Trophoblast cell (in vitro differentiated cells and primary cell): ENCODE measurements around the gene SELPLG.

ENCODE experiments used
- DNase-seq, 2 donors: peaks; one replicate each; pipeline ENCODE4 v3.0.0-alpha.2; 2016
- H2AFZ ChIP-seq: 2 replicates; pipeline ENCODE4 v1.6.1; 2013; ENCODE audit warnings: low read length, moderate library complexity, mild to moderate bottlenecking; ENCODE audit not compliant: insufficient read depth, poor library complexity
- H2AK5ac ChIP-seq: 2 replicates; pipeline ENCODE4 v1.6.1; 2013; ENCODE audit warnings: mild to moderate bottlenecking, low read length
- H2BK120ac ChIP-seq: 2 replicates; pipeline ENCODE4 v1.6.1; 2013; ENCODE audit warnings: low read length, mild to moderate bottlenecking, moderate library complexity; ENCODE audit not compliant: insufficient read depth, poor library complexity
- H2BK12ac ChIP-seq: 2 replicates; pipeline ENCODE4 v1.6.1; 2013; ENCODE audit warnings: mild to moderate bottlenecking, low read length, moderate library complexity
- H2BK5ac ChIP-seq: 2 replicates; pipeline ENCODE4 v1.6.1; 2013; ENCODE audit warnings: low read length, low read depth, moderate library complexity, mild to moderate bottlenecking; ENCODE audit not compliant: poor library complexity
- H3K14ac ChIP-seq: 2 replicates; pipeline ENCODE4 v1.6.1; 2013; ENCODE audit warnings: mild to moderate bottlenecking, low read length
- H3K18ac ChIP-seq: 2 replicates; pipeline ENCODE4 v1.6.1; 2013; ENCODE audit warnings: mild to moderate bottlenecking, low read length
- H3K23ac ChIP-seq: 2 replicates; pipeline ENCODE4 v1.6.1; 2013; ENCODE audit warnings: low read length
- H3K27ac ChIP-seq: 2 replicates; pipeline ENCODE4 v1.5.1; 2013; ENCODE audit warnings: low read depth, mild to moderate bottlenecking, inconsistent platforms, low read length, moderate library complexity
- H3K27me3 ChIP-seq: 2 replicates; pipeline ENCODE4 v1.6.1; 2013; ENCODE audit warnings: inconsistent platforms, mild to moderate bottlenecking, low read length, moderate library complexity; ENCODE audit not compliant: insufficient read depth
- H3K36me3 ChIP-seq, 2 experiments: 1 replicate in 1 of 2; 2 replicates in 1 of 2; pipeline ENCODE4 v1.6.1; 2013; ENCODE audit warnings: low read length in 2 of 2, mild to moderate bottlenecking in 2 of 2, moderate library complexity in 1 of 2; ENCODE audit not compliant: insufficient read depth in 2 of 2, control insufficient read depth in 1 of 2
- H3K4ac ChIP-seq: 2 replicates; pipeline ENCODE4 v1.6.1; 2013; ENCODE audit warnings: low read depth, mild to moderate bottlenecking, low read length, moderate library complexity
- H3K4me1 ChIP-seq, 2 experiments: 1 replicate in 1 of 2; 2 replicates in 1 of 2; pipeline ENCODE4 v1.6.1; 2013; ENCODE audit warnings: low read length in 2 of 2, mild to moderate bottlenecking in 2 of 2, moderate library complexity in 1 of 2; ENCODE audit not compliant: insufficient read depth in 2 of 2, control insufficient read depth in 1 of 2
- H3K4me2 ChIP-seq: 2 replicates; pipeline ENCODE4 v1.6.1; 2013; ENCODE audit warnings: inconsistent platforms, mild to moderate bottlenecking, low read length, moderate library complexity
- H3K4me3 ChIP-seq: 2 replicates; pipeline ENCODE4 v1.5.1; 2013; ENCODE audit warnings: mild to moderate bottlenecking, low read depth, low read length, inconsistent platforms
- H3K79me1 ChIP-seq: one replicate; pipeline ENCODE4 v1.6.1; 2013; ENCODE audit warnings: low read length
- H3K79me2 ChIP-seq: 2 replicates; pipeline ENCODE4 v1.6.1; 2013; ENCODE audit warnings: low read length, mild to moderate bottlenecking; ENCODE audit not compliant: control insufficient read depth, insufficient read depth, poor library complexity
- H3K9ac ChIP-seq: 2 replicates; pipeline ENCODE4 v1.6.1; 2013; ENCODE audit warnings: mild to moderate bottlenecking, low read length
- H3K9me3 ChIP-seq: 2 replicates; pipeline ENCODE4 v1.6.1; 2013; ENCODE audit warnings: low read depth, mild to moderate bottlenecking, control low read depth, inconsistent platforms, low read length; ENCODE audit not compliant: insufficient read depth
- H4K12ac ChIP-seq: 2 replicates; pipeline ENCODE4 v1.6.1; 2013; ENCODE audit warnings: low read depth, mild to moderate bottlenecking, low read length, moderate library complexity
- H4K8ac ChIP-seq: 2 replicates; pipeline ENCODE4 v1.6.1; 2013; ENCODE audit warnings: low read depth, mild to moderate bottlenecking, low read length, moderate library complexity
- H4K91ac ChIP-seq: one replicate; pipeline ENCODE4 v1.6.1; 2013; ENCODE audit warnings: low read depth, mild to moderate bottlenecking, low read length, moderate library complexity
- WGBS: extraction: QIAGEN DNeasy Blood & Tissue Kit; methylation state at CpG from one replicate; pipeline ENCODE4 v1.1.7; 2013; ENCODE audit warnings: missing lambda C conversion rate; ENCODE audit not compliant: insufficient read length, insufficient coverage; ENCODE audit errors: extremely low coverage; 5-methylcytosine and 5-hydroxymethylcytosine counted together

Gene SELPLG

GRCh38 chr12:108635997-108636808, 2.5 kb upstream of the SELPLG start:
- H4K12ac ChIP-seq, result no peak overlapping the region
- H3K9me3 ChIP-seq, result no peaks in the 10 kb centered on the region
- H3K4me1 ChIP-seq, result peaks cover 23 to 43% of the 10 kb centered on the region in 2 experiments
- DNase-seq, result no peak
- peaks cover 24% of the 10 kb centered on the region for H3K79me1 ChIP-seq
- H3K79me2 ChIP-seq, result no peaks in the 10 kb centered on the region
- H3K27ac ChIP-seq, result peak overlapping the region; percentile 41
- H3K27me3 ChIP-seq, result no peaks in the 10 kb centered on the region
- peak overlapping the region; percentile 42 for H2BK120ac ChIP-seq
- no peak overlapping the region for H3K14ac ChIP-seq
- no CpG with 5 or more reads among the region's 6 CpGs for WGBS
- no peak overlapping the region for H3K23ac ChIP-seq
- no peak overlapping the region for H3K4me2 ChIP-seq
- no peak overlapping the region for H2AK5ac ChIP-seq
- no peak overlapping the region for H2AFZ ChIP-seq
- no peaks in the 10 kb centered on the region for H3K36me3 ChIP-seq
- no peak overlapping the region for H3K4me3 ChIP-seq
- no peak overlapping the region for H2BK5ac ChIP-seq
- no peak overlapping the region for H3K9ac ChIP-seq
- peak overlapping the region; percentile 54 for H2BK12ac ChIP-seq
- H3K4ac ChIP-seq, result peak overlapping the region; percentile 25
- peak overlapping the region; percentile 47 for H4K8ac ChIP-seq
- peak overlapping the region; percentile 71 for H4K91ac ChIP-seq
- H3K18ac ChIP-seq, result no peak overlapping the region

DNA sequence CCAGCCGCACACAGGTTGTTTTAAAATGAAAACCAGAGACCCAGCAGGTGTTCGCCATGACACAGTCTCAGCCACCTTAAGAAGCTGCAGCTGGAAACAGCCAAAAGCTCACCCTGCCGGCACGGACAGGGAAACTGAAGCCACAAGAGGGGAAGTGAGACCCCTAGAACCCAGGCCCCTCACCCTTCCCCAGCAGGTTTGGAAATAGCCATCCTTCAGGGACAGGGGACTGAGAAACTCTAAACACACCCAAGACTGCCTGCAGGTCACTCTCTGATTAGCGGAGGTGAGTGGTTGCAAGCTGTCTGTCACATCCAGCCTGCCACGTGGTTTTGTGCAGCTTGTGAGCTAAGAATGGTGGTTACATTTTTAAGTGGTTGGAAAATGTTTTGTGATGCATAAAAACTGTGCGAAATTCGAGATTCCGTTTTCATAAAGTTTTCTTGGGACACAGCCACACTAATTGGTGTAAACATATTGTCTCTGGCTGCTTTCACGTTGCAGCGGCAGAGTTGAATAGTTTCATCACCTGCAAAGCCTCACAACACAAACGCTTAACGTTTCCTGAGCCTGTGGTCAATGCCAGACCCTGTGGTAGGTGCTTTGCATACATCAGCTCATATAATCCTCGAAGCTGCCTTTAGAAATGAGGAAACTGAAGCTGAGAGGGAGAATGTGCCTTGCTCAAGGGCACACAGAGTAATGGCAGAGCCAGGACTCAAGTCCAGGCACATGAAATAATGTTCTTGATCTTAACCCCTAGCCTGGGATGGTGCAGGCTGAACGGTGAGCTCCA, 1.7 kb upstream of the SELPLG start:
- H4K12ac ChIP-seq, result no peak overlapping the region
- H3K36me3 ChIP-seq, result no peaks in the 10 kb centered on the region
- no peak overlapping the region for H3K18ac ChIP-seq
- peak overlapping the region; percentile 47 for H4K8ac ChIP-seq
- no CpG with 5 or more reads among the region's 15 CpGs for WGBS
- H3K9ac ChIP-seq, result no peak overlapping the region
- no peak overlapping the region for H3K4ac ChIP-seq
- no peak for DNase-seq
- no peak overlapping the region for H3K14ac ChIP-seq
- H2BK12ac ChIP-seq, result no peak overlapping the region
- H3K27ac ChIP-seq, result peak overlapping the region; percentile 41
- H2BK5ac ChIP-seq, result no peak overlapping the region
- H2AFZ ChIP-seq, result no peak overlapping the region
- no peak overlapping the region for H3K4me2 ChIP-seq
- H3K27me3 ChIP-seq, result no peaks in the 10 kb centered on the region
- peaks cover 28 to 48% of the 10 kb centered on the region in 2 experiments for H3K4me1 ChIP-seq
- H3K9me3 ChIP-seq, result no peaks in the 10 kb centered on the region
- peaks cover 30% of the 10 kb centered on the region for H3K79me1 ChIP-seq
- no peaks in the 10 kb centered on the region for H3K79me2 ChIP-seq
- peak overlapping the region; percentile 20 for H4K91ac ChIP-seq
- no peak overlapping the region for H3K23ac ChIP-seq
- H3K4me3 ChIP-seq, result no peak overlapping the region
- H2AK5ac ChIP-seq, result no peak overlapping the region
- H2BK120ac ChIP-seq, result peak overlapping the region; percentile 42

- Histone ChIP-seq H3K27me3 (no peaks in the 10 kb centered on the region), H3K27ac (no peak overlapping the region), H3K4me1 (peaks cover 35 to 50% of the 10 kb centered on the region in 2 experiments), H3K79me2 (no peaks in the 10 kb centered on the region), H3K4me2 (no peak overlapping the region), H3K4ac (no peak overlapping the region), H2BK120ac (no peak overlapping the region), H3K9me3 (no peaks in the 10 kb centered on the region), H3K14ac (no peak overlapping the region), H3K23ac (no peak overlapping the region), H3K18ac (peak overlapping the region; percentile 2), H2AK5ac (peak overlapping the region; percentile 3), H3K9ac (no peak overlapping the region), H3K79me1 (peaks cover 36% of the 10 kb centered on the region), H4K12ac (no peak overlapping the region), H3K4me3 (no peak overlapping the region), H4K8ac (no peak overlapping the region), H4K91ac (no peak overlapping the region), H2BK12ac (peak overlapping the region; percentile 6), H2BK5ac (no peak overlapping the region), H3K36me3 (no peaks in the 10 kb centered on the region), H2AFZ (no peak overlapping the region)
- no CpG with 5 or more reads among the region's 4 CpGs for WGBS
- no peak for DNase-seq
Observed at GRCh38 chr12:108634341-108634751, 652 bp upstream of the SELPLG start.

GRCh38 chr12:108633081-108633533, 587 bp downstream of the SELPLG start:
- Histone ChIP-seq H3K14ac (no peak overlapping the region), H3K4me3 (no peak overlapping the region), H2BK12ac (no peak overlapping the region), H2BK5ac (no peak overlapping the region), H2BK120ac (no peak overlapping the region), H2AK5ac (no peak overlapping the region), H4K12ac (no peak overlapping the region), H3K4me1 (peaks cover 34 to 48% of the 10 kb centered on the region in 2 experiments), H2AFZ (no peak overlapping the region), H4K91ac (peak overlapping the region; percentile 16), H3K36me3 (no peaks in the 10 kb centered on the region), H3K9me3 (no peaks in the 10 kb centered on the region), H3K9ac (no peak overlapping the region), H3K23ac (no peak overlapping the region), H3K18ac (no peak overlapping the region), H3K27ac (no peak overlapping the region), H3K79me1 (peaks cover 36% of the 10 kb centered on the region), H4K8ac (no peak overlapping the region), H3K4me2 (no peak overlapping the region), H3K4ac (no peak overlapping the region), H3K27me3 (no peaks in the 10 kb centered on the region), H3K79me2 (peaks cover 3% of the 10 kb centered on the region)
- DNase-seq, result no peak
- no CpG with 5 or more reads among the region's 7 CpGs for WGBS
